ENCODE data around the gene RFX3. TPM values are rescaled to one million over a fixed set of nuclear protein-coding genes. Genes with fewer than 3 reads are reported as not detected.

The RFX3 gene
- total RNA-seq, 2 donors from 2014 or later, result 27.5 to 28.2 TPM

DNA sequence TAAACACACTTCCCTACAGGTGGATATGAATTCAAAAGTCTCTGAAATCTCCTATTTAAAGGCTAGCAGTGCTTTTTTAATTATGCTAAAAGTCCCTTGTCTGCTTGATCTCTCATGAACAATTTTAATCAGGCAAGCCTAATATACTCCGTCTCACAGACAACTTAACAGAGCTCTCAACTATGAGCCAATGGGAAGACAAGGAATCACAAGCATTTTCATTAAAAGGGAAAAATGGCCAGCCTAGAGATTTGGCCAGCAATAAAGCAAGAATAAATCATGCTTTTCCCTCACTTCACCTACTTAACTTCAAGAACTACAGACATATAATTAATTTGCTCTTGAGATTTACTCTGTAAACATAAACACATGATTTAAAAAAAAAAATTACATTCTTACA lies 78.0 kb downstream of the RFX3 start:
- Histone ChIP-seq H3K9me3 (ENCODE audit: control insufficient read depth, low read length) (no peaks in the 10 kb centered on the region), H3K4me3 (ENCODE audit: low read length) (no peak overlapping the region), H3K36me3 (ENCODE audit: control insufficient read depth, insufficient read depth, low read length) (no peaks in the 10 kb centered on the region), H3K9ac (ENCODE audit: extremely low read depth, low read length, poor library complexity, severe bottlenecking) (no peak overlapping the region), H3K4me1 (ENCODE audit: control insufficient read depth, insufficient read depth, low read length) (no peaks in the 10 kb centered on the region), H3K27me3 (ENCODE audit: control insufficient read depth, insufficient read depth, low read length, poor library complexity, severe bottlenecking) (no peaks in the 10 kb centered on the region), H3K27ac (ENCODE audit: low read depth, low read length) (no peak overlapping the region)
- no peak for DNase-seq
- TF ChIP-seq, protein P1, sequence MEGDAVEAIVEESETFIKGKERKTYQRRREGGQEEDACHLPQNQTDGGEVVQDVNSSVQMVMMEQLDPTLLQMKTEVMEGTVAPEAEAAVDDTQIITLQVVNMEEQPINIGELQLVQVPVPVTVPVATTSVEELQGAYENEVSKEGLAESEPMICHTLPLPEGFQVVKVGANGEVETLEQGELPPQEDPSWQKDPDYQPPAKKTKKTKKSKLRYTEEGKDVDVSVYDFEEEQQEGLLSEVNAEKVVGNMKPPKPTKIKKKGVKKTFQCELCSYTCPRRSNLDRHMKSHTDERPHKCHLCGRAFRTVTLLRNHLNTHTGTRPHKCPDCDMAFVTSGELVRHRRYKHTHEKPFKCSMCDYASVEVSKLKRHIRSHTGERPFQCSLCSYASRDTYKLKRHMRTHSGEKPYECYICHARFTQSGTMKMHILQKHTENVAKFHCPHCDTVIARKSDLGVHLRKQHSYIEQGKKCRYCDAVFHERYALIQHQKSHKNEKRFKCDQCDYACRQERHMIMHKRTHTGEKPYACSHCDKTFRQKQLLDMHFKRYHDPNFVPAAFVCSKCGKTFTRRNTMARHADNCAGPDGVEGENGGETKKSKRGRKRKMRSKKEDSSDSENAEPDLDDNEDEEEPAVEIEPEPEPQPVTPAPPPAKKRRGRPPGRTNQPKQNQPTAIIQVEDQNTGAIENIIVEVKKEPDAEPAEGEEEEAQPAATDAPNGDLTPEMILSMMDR (conservative IDR thresholded peaks at IDR 0.05), result no peak
- H3K4me3 Mint-ChIP-seq, result no peak overlapping the region
- WGBS, 2 experiments (ENCODE audit: insufficient coverage in 1 of 2, insufficient read length in 1 of 2), result 95 to 100% methylated on average over 1 of the region's 1 CpG
- H3K9me3 Mint-ChIP-seq, result no peaks in the 10 kb centered on the region
- H3K27ac Mint-ChIP-seq, result no peak overlapping the region
- H3K27me3 Mint-ChIP-seq (ENCODE audit: insufficient read depth), result no peaks in the 10 kb centered on the region
- H3K4me1 Mint-ChIP-seq, result no peaks in the 10 kb centered on the region
- H3K36me3 Mint-ChIP-seq (ENCODE audit: low read depth), result peaks cover 6% of the 10 kb centered on the region

DNA sequence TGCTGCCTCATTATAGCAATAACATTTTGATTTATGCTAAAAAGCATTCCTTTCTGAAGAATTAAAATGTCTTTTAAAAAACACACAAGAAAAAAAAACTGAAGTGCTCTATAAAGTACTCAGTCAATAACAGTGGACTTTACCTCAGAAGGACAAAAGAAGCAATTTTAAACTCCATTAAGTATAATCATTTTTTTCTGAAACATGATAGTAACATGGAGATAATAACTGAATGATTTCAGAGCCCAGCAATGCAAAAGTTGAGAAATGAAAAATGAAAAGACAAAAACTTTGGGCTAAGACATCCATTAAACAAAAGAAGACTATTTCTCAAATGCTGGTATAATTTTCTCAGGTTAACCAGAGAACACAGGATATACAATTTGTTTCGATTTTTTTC lies 78.7 kb downstream of the RFX3 start:
- DNase-seq, result no peak
- Histone ChIP-seq H3K4me1 (ENCODE audit: control insufficient read depth, insufficient read depth, low read length) (no peaks in the 10 kb centered on the region), H3K9ac (ENCODE audit: extremely low read depth, low read length, poor library complexity, severe bottlenecking) (no peak overlapping the region), H3K27me3 (ENCODE audit: control insufficient read depth, insufficient read depth, low read length, poor library complexity, severe bottlenecking) (no peaks in the 10 kb centered on the region), H3K36me3 (ENCODE audit: control insufficient read depth, insufficient read depth, low read length) (no peaks in the 10 kb centered on the region), H3K27ac (ENCODE audit: low read depth, low read length) (no peak overlapping the region), H3K4me3 (ENCODE audit: low read length) (no peak overlapping the region), H3K9me3 (ENCODE audit: control insufficient read depth, low read length) (no peaks in the 10 kb centered on the region)
- Mint-ChIP-seq H3K27ac (no peak overlapping the region), H3K9me3 (no peaks in the 10 kb centered on the region), H3K4me3 (no peak overlapping the region), H3K4me1 (no peaks in the 10 kb centered on the region), H3K27me3 (ENCODE audit: insufficient read depth) (no peaks in the 10 kb centered on the region), H3K36me3 (ENCODE audit: low read depth) (peaks cover 5% of the 10 kb centered on the region)
- 86 to 95% methylated on average over 1 of the region's 1 CpG for WGBS, 2 experiments (ENCODE audit: insufficient coverage in 1 of 2, insufficient read length in 1 of 2)
- TF ChIP-seq, protein P1 (conservative IDR thresholded peaks at IDR 0.05), result no peak

DNA sequence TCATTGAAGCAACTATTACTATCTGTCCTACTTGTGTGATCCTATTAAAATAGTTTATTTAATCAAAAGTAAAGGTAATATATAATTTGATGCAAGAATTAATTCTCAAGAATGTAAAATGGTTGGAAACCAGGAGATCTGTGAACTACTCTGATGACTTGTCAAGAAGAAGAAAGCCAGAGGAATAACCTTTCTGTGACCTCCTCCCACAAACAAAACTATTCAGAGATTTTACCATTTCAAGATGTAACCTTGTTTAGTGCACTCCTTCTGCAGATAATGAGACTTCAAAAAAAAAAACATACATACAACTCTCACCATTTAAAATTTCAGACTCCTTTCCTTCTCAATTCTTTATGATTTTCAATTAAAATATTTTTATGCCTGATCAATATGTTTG lies 79.5 kb downstream of the RFX3 start:
- no peaks in the 10 kb centered on the region for H3K4me1 Mint-ChIP-seq
- TF ChIP-seq, protein P1 (conservative IDR thresholded peaks at IDR 0.05), result no peak
- Histone ChIP-seq H3K9ac (ENCODE audit: extremely low read depth, low read length, poor library complexity, severe bottlenecking) (no peak overlapping the region), H3K4me1 (ENCODE audit: control insufficient read depth, insufficient read depth, low read length) (no peaks in the 10 kb centered on the region), H3K4me3 (ENCODE audit: low read length) (no peak overlapping the region), H3K36me3 (ENCODE audit: control insufficient read depth, insufficient read depth, low read length) (no peaks in the 10 kb centered on the region), H3K27ac (ENCODE audit: low read depth, low read length) (no peak overlapping the region), H3K9me3 (ENCODE audit: control insufficient read depth, low read length) (no peaks in the 10 kb centered on the region), H3K27me3 (ENCODE audit: control insufficient read depth, insufficient read depth, low read length, poor library complexity, severe bottlenecking) (no peaks in the 10 kb centered on the region)
- H3K9me3 Mint-ChIP-seq, result no peaks in the 10 kb centered on the region
- H3K4me3 Mint-ChIP-seq, result no peak overlapping the region
- H3K27me3 Mint-ChIP-seq (ENCODE audit: insufficient read depth), result no peaks in the 10 kb centered on the region
- peaks cover 2% of the 10 kb centered on the region for H3K36me3 Mint-ChIP-seq (ENCODE audit: low read depth)
- H3K27ac Mint-ChIP-seq, result no peak overlapping the region
- no peak for DNase-seq
